NCI-H1092 treated with DMSO at 0.1 percent for 48 hours (cell line): ENCODE data around the gene TTC39B.
A peak's percentile ranks its signal among the peaks of the same experiment; 100 is the strongest.

Experiments used
- DNase-seq: peaks from one replicate; lab custom pipeline; 2025; lab: John Stamatoyannopoulos, UW

The TTC39B gene

DNA sequence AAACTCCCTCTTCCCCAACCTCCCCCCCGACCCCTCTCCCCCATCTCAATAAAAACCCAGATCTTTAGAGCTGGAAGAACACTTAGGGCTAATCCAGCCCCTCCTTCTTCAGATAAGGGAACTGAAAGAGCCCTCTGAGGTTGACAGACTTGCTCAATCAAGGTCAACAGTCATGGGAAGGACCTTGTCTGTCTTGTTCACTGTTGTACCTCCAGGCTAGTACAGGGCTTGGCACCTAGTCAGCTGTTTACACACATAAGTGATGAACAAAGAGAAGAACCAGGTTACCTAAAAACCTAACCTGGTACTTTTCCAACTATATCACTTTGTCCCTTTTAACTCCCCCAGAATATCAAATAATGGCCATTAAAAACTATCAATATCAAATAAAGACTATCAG lies 2.4 kb downstream of the TTC39B start:
- DNase-seq, result no peak

DNA sequence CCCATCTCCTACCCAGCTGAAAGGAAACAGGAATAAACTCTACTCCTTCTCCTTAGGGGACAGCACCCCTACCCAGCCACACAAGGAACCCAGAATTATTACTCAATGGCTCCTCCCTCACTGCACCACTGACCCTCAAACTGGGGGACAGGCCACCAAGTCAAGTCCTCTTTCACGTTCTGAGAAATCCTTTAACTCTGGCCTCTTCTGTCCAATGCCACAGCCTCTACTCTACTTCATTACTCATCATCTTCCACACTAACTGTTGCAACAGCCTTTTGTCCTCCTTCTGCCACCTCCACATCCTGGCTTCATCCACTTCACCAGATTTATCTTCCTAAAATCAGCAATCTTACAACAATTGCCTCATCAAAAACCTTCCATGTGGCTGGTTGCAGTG lies 6.8 kb downstream of the TTC39B start:
- DNase-seq, result no peak

GRCh38 chr9:15299374-15299939 lies 7.6 kb downstream of the TTC39B start:
- DNase-seq, result no peak

DNA sequence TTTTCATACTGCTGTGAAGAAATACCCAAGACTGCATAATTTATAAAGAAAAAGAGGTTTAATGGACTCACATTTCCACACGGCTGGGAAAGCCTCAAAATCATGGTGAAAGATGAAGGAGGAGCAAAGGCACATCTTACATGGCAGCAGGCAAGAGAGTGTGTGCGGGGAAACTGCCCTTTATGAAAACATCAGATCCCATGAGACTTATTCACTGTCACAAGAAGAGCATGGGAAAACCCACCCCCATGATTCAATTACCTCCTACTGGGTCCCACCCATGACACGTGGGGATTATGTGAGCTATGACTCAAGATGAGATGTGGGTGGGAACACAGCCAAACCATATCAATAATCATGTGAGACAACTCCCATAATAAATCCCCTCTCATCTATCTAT lies 8.7 kb downstream of the TTC39B start:
- no peak for DNase-seq

DNA sequence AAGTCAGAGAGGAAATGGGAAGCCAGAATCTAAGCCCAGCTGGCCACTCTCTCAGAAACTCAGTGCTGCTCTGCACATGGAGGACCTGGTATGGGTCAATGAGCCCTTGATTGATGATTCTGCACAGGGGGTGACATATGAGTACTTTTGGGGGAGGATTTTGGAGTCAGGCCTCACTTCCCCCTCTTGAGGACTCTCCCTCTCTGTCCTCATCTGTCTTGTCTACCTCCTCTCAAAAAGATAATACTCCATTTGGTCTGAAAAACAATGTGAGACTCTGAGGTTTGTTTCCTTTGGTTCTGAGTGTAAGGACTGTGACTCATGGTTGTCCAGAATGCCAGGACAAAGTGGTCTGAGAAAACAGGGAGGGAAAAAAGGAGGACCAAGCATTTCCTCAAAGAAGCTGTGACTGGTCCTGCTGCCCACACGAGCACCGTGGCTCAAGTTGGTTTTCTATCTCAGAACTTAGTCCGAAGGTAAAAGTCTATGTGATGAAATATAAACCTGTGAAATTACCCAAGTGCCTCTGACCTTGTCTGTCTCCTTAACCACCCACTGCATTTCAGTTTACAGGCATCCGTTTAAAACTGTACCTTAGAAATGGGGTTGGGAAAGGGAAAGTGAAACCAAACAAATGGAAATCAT lies 11.1 kb downstream of the TTC39B start:
- DNase-seq, result no peak

DNA sequence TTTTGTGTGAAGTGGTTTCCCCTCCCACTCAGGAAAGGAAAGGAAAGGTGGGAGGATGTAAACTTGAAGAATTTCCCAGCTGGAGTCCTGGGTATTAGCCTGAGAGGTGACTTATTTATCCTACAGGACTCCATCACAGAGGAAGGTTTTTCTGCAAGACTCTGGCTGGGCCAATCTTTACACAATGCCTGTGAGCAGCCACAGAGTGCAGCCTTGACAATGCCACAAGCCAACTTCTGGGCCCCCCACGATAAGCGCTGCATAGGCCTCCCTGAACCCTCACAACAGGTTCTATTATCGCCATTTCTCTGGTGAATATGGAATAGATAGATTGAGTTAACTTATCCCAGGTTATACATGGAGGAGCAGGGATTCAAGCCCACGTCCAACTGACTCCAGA lies 12.4 kb downstream of the TTC39B start:
- DNase-seq, result no peak

GRCh38 chr9:15293804-15294316 lies 13.2 kb downstream of the TTC39B start:
- DNase-seq, result no peak

GRCh38 chr9:15293084-15293483 lies 13.9 kb downstream of the TTC39B start:
- no peak for DNase-seq

DNA sequence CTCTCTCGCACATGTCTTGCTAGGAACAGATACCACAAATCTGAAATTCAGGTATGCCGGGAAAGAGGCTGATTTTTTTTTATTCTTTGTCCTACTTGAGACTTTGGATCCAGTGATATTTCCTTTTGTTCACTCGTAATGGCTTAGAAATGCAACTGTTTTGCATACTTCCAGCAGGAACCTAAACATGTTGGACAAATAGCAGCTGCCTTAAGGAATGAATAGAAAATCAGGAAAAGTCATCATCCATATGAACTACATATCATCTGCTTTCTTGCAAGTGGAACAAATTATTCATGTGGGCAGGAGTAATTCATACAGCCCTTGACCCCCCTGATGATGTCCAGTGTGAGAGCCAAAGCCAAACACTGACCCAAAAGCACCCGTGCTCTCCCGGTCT lies 17.4 kb downstream of the TTC39B start:
- DNase-seq, result no peak

DNA sequence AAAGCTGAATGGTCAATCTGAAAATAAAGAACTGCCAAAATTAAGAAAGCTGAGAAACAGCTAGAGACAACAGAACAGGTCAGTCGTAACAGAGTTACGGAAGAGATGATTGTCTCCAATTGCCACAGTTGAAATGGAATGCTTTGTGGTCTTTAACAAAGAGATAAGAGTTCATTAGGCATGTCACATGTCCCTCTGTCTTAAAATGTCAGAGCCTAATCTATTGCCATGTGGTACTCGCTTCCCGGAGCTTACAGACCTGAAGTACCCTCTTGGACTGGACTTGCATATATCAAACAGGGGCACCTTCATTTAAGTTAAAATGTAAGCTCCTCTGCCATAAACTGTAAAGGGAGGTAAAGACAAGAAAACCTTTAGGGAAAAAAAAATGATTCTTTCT lies 19.7 kb downstream of the TTC39B start:
- no peak for DNase-seq

DNA sequence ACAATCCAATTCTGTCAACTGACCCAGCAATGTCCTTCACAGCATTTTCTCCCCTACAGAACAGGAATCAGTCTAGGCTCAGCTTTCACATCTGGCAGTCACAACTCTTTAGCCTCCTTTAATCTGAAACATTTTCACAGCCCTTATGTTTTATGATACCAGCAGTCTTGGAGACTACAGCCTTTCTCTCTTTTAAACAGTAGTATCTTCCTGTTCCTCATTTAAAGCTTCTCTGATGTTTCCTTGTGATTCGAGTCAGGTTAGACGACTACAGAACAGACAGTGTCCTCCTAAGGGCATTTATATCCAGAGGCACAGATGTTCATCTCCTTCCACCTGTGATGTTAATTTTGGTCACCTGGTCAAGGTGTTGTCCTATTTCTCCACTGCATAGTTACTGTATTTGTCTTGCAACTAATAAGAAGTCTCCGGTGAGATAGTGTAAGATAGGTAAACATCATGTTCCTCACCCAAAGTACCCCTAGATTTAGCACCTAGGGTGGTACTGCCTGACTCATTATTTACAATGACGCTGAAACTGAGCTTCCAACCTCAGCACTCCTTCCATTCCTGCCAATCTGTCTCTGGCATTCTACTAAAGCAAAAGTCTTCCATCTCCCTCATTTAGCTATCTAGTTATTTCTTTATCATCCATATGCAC lies 20.7 kb downstream of the TTC39B start:
- DNase-seq, result no peak

DNA sequence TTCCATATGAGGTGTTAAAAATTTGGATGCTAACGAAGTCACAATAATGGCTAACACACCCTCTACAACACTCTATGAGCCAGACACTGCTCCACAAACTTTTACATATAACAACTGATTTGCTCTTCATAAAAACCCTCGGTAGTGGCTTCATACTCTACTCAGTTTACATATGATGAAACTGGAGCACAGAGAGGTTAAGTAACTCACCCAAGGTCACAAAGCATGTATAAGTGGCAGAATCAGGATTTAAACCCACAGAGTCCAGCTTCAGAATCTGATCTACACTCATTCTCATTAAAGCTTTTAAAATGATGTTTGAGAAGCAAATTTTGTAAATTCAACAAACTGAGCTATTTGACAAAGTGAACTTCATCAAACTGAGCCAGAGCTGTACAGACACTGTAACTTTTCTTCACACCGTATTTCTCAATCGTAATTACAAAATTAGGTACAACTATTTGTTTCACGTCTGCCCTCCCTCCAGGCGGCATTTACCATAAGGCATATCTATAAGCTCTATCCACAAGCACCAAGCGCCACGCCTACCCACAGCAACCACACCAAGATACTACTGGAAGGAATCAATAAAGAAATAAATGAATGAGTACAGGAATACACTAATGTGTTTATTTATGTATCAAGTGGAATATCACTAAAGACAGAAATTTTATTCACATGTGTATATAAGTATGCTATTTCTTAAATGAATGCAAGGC lies 24.3 kb downstream of the TTC39B start:
- no peak for DNase-seq

GRCh38 chr9:15280647-15281046 lies 26.4 kb downstream of the TTC39B start:
- no peak for DNase-seq

- no peak for DNase-seq
Measured at GRCh38 chr9:15278839-15279238, 28.2 kb downstream of the TTC39B start.

DNA sequence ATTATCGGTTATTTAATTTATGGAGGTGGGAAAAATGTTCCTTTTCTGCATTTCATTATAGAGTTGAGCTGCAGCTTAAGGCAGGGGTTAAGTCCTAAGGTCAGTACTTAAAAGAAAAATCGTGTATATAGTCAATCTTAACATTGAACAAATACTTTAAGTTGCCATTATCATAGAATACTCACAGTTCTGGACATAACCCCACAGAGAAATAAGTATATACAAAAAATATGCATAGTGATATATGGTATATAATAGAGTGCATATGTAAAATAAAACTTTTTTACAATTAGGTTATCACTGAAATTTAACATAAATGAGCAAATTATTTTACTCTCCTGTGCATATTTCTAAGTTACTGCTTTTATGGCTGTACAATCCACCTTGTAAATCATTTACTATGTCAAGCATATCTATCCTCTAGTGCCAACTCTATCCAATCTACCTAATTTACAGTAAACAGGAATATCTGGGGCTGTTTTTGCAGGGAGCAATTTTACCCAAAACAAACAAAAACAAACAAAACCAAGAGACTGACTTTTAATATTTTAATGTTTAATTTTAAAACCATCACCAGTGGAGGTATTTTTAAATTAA lies 28.8 kb downstream of the TTC39B start:
- no peak for DNase-seq

- DNase-seq, result peak; percentile 46
Measured at GRCh38 chr9:15277400-15278090, 29.5 kb downstream of the TTC39B start.

- DNase-seq, result no peak
Measured at GRCh38 chr9:15276328-15276938, 30.6 kb downstream of the TTC39B start.

DNA sequence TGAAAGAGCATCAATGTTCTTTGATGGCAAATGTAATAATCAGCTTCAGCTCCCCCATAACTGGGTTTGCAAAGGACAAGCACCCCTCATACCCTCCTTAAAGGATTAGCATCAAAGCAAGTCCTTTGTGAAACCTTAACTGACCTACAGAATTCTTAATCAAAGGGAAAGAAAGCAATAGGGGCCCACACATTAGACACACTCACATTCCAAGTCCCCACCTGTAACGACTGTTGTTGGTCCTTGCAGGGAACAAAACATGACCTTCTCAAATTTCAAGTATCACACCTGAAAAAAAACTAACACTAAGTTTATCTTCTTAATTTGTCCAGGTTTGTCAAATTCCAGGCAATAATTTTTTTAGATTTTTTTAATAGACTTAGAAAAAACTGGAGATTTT lies 32.6 kb downstream of the TTC39B start:
- no peak for DNase-seq

DNA sequence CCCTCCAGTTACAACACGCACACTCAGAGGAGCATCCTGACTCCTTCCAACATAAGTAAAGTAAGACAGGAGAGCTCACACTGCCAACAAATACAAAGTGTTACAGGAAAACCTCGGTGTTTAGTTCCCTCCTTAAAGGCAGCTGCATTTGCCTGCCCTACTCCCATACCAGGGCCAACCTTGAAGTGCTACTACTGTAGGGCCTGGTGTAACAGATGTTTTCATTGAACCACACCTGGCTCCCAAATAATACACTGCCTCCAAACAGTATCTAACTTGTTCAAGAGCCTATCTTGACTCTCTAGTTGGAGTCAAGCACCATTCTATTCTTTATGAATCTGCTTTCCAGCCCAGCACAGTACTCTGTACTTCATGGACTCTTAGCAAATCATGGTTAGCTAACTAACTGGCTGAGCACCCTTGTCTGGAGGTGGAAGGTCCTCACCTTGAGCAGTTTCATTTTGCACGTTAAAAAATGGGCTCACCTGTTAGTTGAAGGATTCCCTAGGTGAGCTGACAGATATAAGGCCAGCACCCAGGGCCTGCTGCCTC lies 34.6 kb downstream of the TTC39B start:
- DNase-seq, result no peak

- DNase-seq, result no peak
Measured at GRCh38 chr9:15271403-15271802, 35.6 kb downstream of the TTC39B start.

- no peak for DNase-seq
Measured at GRCh38 chr9:15268782-15269181, 38.2 kb downstream of the TTC39B start.
